Measurements from ENCODE around the gene BSDC1.

DNA sequence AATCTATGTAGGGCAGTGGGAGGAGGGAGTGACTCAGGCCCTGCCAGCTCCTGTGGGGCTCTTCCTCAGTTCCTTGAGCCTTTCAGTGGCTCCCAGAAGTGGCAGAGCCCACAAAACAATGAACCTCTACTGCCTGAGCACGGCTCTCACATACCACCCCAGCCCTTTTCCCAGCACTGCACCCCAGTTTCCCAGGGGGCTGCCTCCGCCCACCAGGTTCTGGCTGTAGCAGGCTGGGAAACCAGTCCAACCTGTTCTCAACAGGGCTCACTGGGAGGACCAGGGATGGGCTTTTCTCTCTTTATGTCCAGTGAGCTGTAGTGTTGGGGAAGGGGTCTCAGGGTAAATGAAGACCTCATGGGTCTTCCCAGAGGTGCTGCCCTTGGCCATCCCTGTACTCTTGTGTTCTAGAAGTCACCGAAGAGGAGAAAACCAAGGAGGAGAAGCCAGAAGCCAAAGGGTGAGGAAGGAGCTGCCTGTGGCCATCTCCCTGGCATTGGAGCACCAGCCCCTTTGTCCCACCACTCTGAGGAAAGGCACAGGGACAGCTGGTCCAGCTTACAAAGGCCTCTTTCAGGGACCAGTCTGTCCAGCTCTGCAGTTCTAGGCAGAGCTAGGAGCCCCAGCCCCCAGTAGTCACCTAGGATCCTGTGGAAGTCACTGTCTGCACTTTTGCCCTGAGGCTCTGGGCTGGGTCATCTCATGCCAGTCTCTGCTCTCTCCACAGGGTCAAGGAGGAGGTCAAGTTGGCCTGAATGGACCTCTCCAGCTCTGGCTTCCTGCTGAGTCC lies 61.8 kb downstream of the BSDC1 start:
- TF ChIP-seq, protein P1, sequence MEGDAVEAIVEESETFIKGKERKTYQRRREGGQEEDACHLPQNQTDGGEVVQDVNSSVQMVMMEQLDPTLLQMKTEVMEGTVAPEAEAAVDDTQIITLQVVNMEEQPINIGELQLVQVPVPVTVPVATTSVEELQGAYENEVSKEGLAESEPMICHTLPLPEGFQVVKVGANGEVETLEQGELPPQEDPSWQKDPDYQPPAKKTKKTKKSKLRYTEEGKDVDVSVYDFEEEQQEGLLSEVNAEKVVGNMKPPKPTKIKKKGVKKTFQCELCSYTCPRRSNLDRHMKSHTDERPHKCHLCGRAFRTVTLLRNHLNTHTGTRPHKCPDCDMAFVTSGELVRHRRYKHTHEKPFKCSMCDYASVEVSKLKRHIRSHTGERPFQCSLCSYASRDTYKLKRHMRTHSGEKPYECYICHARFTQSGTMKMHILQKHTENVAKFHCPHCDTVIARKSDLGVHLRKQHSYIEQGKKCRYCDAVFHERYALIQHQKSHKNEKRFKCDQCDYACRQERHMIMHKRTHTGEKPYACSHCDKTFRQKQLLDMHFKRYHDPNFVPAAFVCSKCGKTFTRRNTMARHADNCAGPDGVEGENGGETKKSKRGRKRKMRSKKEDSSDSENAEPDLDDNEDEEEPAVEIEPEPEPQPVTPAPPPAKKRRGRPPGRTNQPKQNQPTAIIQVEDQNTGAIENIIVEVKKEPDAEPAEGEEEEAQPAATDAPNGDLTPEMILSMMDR (IDR thresholded peaks at IDR 0.05; ENCODE audit: borderline replicate concordance, extremely low read depth, low read length, poor library complexity, severe bottlenecking): no peak
- no peak for TF ChIP-seq EZH2 (IDR thresholded peaks at IDR 0.05; ENCODE audit: borderline replicate concordance, low read depth, low read length, severe bottlenecking)

All from DND-41 (cell line).